ENCODE data around the gene STAB2.

Gene STAB2

GRCh38 chr12:103814436-103814835, 227.4 kb downstream of the STAB2 start:
- DNase-seq, result no peak

Data from suppressor macrophage treated with lipopolysaccharide for 4 hours (primary cell).